IMR-90 (cell line): ENCODE data around the gene ACOT7. TPM values are rescaled to one million over a fixed set of nuclear protein-coding genes. Genes with fewer than 3 reads are reported as not detected.
A peak's percentile ranks its signal among the peaks of the same experiment; 100 is the strongest.

ENCODE experiments used
- ATAC-seq: fragments of 200-7000 bp; cut with Tn5 transposase; 2 replicates; pipeline ENCODE4 v1.9.1; 2020; ENCODE audit warnings: low read depth, mild to moderate bottlenecking, moderate library complexity
- BruUV-seq: library from RNA; stranded (reverse); fragments of 400-500 nt; replicated peaks from 2 replicates; lab custom pipeline; 2021; lab: Mats Ljungman, UMichigan
- CTCF ChIA-PET: fragments of 300-600 bp; formaldehyde crosslinking; extraction: SDS; loops from one replicate; lab custom pipeline; 2021; ENCODE audit warnings: antibody characterized with exemption; lab: Yijun Ruan, JAX
- POLR2A ChIA-PET: fragments of 300-600 bp; sonication (Branson Sonifier 250); formaldehyde crosslinking; loops from one replicate; lab custom pipeline; 2022; ENCODE audit warnings: antibody characterized with exemption; ENCODE audit not compliant: unreplicated experiment; lab: Charles Lee
- DNase-seq: peaks from one replicate; pipeline ENCODE4 v3.0.0; 2013
- H2AFZ ChIP-seq: replicated peaks from 2 replicates; pipeline ENCODE3; 2013; ENCODE audit warnings: low read length, mild to moderate bottlenecking; ENCODE audit not compliant: poor library complexity
- H2AK5ac ChIP-seq: 2 replicates; pipeline ENCODE4 v1.6.1; 2013; ENCODE audit warnings: low read depth, low read length, inconsistent platforms
- H2AK9ac ChIP-seq: replicated peaks from 2 replicates; pipeline ENCODE3; 2013; ENCODE audit warnings: mild to moderate bottlenecking, low read depth, low read length, moderate library complexity; ENCODE audit not compliant: poor library complexity
- H2BK120ac ChIP-seq: 2 replicates; pipeline ENCODE4 v1.6.1; 2013; ENCODE audit warnings: low read depth, low read length, inconsistent platforms
- H2BK15ac ChIP-seq: 3 replicates; pipeline ENCODE4 v1.6.1; 2013; ENCODE audit warnings: low read depth, low read length, inconsistent platforms
- H2BK20ac ChIP-seq: 2 replicates; pipeline ENCODE4 v1.6.1; 2013; ENCODE audit warnings: low read depth, mild to moderate bottlenecking, inconsistent platforms, low read length, moderate library complexity
- H2BK5ac ChIP-seq: 2 replicates; pipeline ENCODE4 v1.6.1; 2013; ENCODE audit warnings: mild to moderate bottlenecking, low read depth, low read length, inconsistent platforms; ENCODE audit not compliant: poor library complexity, severe bottlenecking
- H3K14ac ChIP-seq: replicated peaks from 2 replicates; pipeline ENCODE4 v1.6.1; 2013; ENCODE audit warnings: low read depth, low read length, inconsistent platforms
- H3K18ac ChIP-seq: 2 replicates; pipeline ENCODE4 v1.6.1; 2013; ENCODE audit warnings: low read depth, low read length, control low read depth
- H3K23ac ChIP-seq: 2 replicates; pipeline ENCODE4 v1.6.1; 2013; ENCODE audit warnings: low read depth, low read length, inconsistent platforms
- H3K27ac ChIP-seq: 2 replicates; pipeline ENCODE4 v1.5.1; 2013; ENCODE audit warnings: mild to moderate bottlenecking, control low read depth, low read length; ENCODE audit not compliant: insufficient read depth
- H3K27me3 ChIP-seq: 2 replicates; pipeline ENCODE4 v1.6.1; 2013; ENCODE audit warnings: low read length; ENCODE audit not compliant: control insufficient read depth, insufficient read depth
- H3K36me3 ChIP-seq: 2 replicates; pipeline ENCODE4 v1.6.1; 2013; ENCODE audit warnings: low read length, mixed read lengths; ENCODE audit not compliant: control insufficient read depth, insufficient read depth
- H3K4ac ChIP-seq: 2 replicates; pipeline ENCODE4 v1.6.1; 2013; ENCODE audit warnings: low read depth, low read length, inconsistent platforms
- H3K4me1 ChIP-seq: 2 replicates; pipeline ENCODE4 v1.6.1; 2013; ENCODE audit warnings: low read length, mixed read lengths; ENCODE audit not compliant: control insufficient read depth, insufficient read depth
- H3K4me2 ChIP-seq: 2 replicates; pipeline ENCODE4 v1.6.1; 2013; ENCODE audit warnings: low read depth, mild to moderate bottlenecking, control low read depth, low read length, moderate library complexity
- H3K4me3 ChIP-seq: 2 replicates; pipeline ENCODE4 v1.5.1; 2013; ENCODE audit warnings: low read depth, mild to moderate bottlenecking, control low read depth, low read length, moderate library complexity; ENCODE audit not compliant: insufficient read depth
- H3K56ac ChIP-seq: 2 replicates; pipeline ENCODE4 v1.6.1; 2013; ENCODE audit warnings: low read length, inconsistent platforms; ENCODE audit not compliant: insufficient read depth; ENCODE audit errors: extremely low read depth
- H3K79me1 ChIP-seq, 2 experiments: 2 replicates each; pipeline ENCODE4 v1.6.1; 2013; ENCODE audit warnings: low read length in 2 of 2, inconsistent platforms in 1 of 2, low read depth in 1 of 2
- H3K9ac ChIP-seq: 2 replicates; pipeline ENCODE4 v1.6.1; 2013; ENCODE audit warnings: low read depth, low read length, control low read depth
- H3K9me1 ChIP-seq: 2 replicates; pipeline ENCODE4 v1.6.1; 2013; ENCODE audit warnings: low read length, inconsistent platforms; ENCODE audit not compliant: insufficient read depth
- H3K9me3 ChIP-seq: 2 replicates; pipeline ENCODE4 v1.6.1; 2013; ENCODE audit warnings: low read length; ENCODE audit not compliant: control insufficient read depth, insufficient read depth
- H4K20me1 ChIP-seq: 2 replicates; pipeline ENCODE4 v1.6.1; 2013; ENCODE audit warnings: low read length, inconsistent platforms; ENCODE audit not compliant: insufficient read depth
- H4K5ac ChIP-seq: 2 replicates; pipeline ENCODE4 v1.6.1; 2013; ENCODE audit warnings: mild to moderate bottlenecking, low read depth, low read length, control low read depth
- H4K8ac ChIP-seq, 2 experiments: 2 replicates each; pipeline ENCODE4 v1.6.1; 2013; ENCODE audit warnings: low read depth in 2 of 2, low read length in 2 of 2, control low read depth in 1 of 2, inconsistent platforms in 1 of 2
- H4K91ac ChIP-seq: 2 replicates; pipeline ENCODE4 v1.6.1; 2013; ENCODE audit warnings: low read depth, low read length, inconsistent platforms; ENCODE audit not compliant: insufficient read depth
- BHLHE40 ChIP-seq: fragments of 150-350 bp; IDR thresholded peaks from 2 replicates; pipeline ENCODE4 v1.6.1; 2016; ENCODE audit warnings: mild to moderate bottlenecking, low read depth, low read length
- WGBS, 2 experiments: methylation state at CpG; one replicate each; pipeline versions ENCODE4 v1.1.5 to v1.1.7; 2013; ENCODE audit warnings: missing lambda C conversion rate in 2 of 2; ENCODE audit not compliant: insufficient read length in 1 of 2; ENCODE audit errors: extremely low coverage in 2 of 2; 5-methylcytosine and 5-hydroxymethylcytosine counted together
- dilution Hi-C: fragments of 300-500 bp; cut with HindIII; formaldehyde crosslinking; loops from one replicate; pipeline ENCODE4 v1.14.3; 2018; ENCODE audit warnings: low sequenced_read_pairs; ENCODE audit not compliant: unreplicated experiment
- in situ Hi-C: fragments of 300-500 bp; cut with MboI; formaldehyde crosslinking; loops from 3 replicates; pipeline ENCODE4 v1.14.3; 2019; ENCODE audit warnings: low sequenced_read_pairs, inconsistent platforms, mixed read lengths
- intact Hi-C: fragments of 100-400 bp; cut with micrococcal nuclease; formaldehyde crosslinking; loops from 2 replicates; pipeline ENCODE4 v1.10.0; 2022
- polyA plus RNA-seq, 3 experiments: library from polyadenylated mRNA; depleted of rRNA; stranded (reverse); fragments of >200 nt; gene quantifications; 2 replicates each; pipeline ENCODE4 v1.2.3, GENCODE V29; 2012; ENCODE audit warnings: low replicate concordance in 1 of 3
- total RNA-seq: library from RNA; depleted of rRNA; stranded (reverse); fragments of >200 nt; gene quantifications from 2 replicates; pipeline ENCODE4 v1.2.3, GENCODE V29; 2012

ACOT7 gene
- total and polyA plus RNA-seq, 2 of the 4 experiments (the other 2 are of a cell fraction): 51.6 to 242 TPM

DNA sequence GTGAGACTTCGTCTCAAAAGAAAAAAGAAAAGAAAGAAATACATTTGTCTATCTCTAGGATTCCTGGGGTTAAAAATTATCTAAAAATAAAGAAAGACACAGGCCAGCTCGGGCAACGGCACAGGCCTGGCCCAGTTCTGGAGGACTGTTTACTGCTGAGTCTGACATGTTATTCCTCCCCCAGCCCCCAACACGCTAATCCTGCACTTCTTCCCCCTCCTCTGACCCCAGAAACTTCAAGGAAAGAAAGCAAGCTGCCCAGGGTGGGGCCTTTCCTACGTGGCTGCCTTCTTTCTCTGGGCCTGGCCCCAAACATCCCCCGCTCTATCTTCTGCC, 40.0 kb downstream of the ACOT7 start:
- H3K56ac ChIP-seq: no peak overlapping the region
- no peak overlapping the region for H2BK5ac ChIP-seq
- no peak overlapping the region for H3K27ac ChIP-seq
- 0 out of 2 replicates have a peak overlapping the region, but pooled peaks have one; percentile 51 for H3K18ac ChIP-seq
- BruUV-seq: no TSS peak
- no peak for TF ChIP-seq BHLHE40
- no peak overlapping the region for H2BK15ac ChIP-seq
- no peaks in the 10 kb centered on the region for H3K36me3 ChIP-seq
- H3K4ac ChIP-seq: no peak overlapping the region
- H3K79me1 ChIP-seq: peaks cover 20 to 42% of the 10 kb centered on the region in 2 experiments
- no peak overlapping the region for H3K23ac ChIP-seq
- H3K27me3 ChIP-seq: no peaks in the 10 kb centered on the region
- peaks cover 10% of the 10 kb centered on the region for H3K9me1 ChIP-seq
- H3K14ac ChIP-seq: no peak overlapping the region
- H4K8ac ChIP-seq: no peak overlapping the region; a peak in 1 of 4 replicates
- intact Hi-C loops (no loop called here), in situ Hi-C loops (no loop called here), dilution Hi-C loops (no loop called here)
- peak overlapping the region; percentile 2 for H2AFZ ChIP-seq
- peaks cover 12% of the 10 kb centered on the region for H3K4me1 ChIP-seq
- H2BK20ac ChIP-seq: no peak overlapping the region
- POLR2A ChIA-PET: no interaction called here
- peak overlapping the region; percentile 6 for H2AK9ac ChIP-seq
- no peak overlapping the region for H2AK5ac ChIP-seq
- H3K4me3 ChIP-seq: no peak overlapping the region
- 0 out of 2 replicates have a peak, but pooled peaks have one; percentile 13 for ATAC-seq
- no peak overlapping the region for H2BK120ac ChIP-seq
- peaks cover 4% of the 10 kb centered on the region; the same call in 1 of the 2 replicates for H4K20me1 ChIP-seq
- DNase-seq: no peak
- no peak overlapping the region; the same call in 1 of the 2 replicates for H4K91ac ChIP-seq
- H3K4me2 ChIP-seq: no peak overlapping the region
- H3K9ac ChIP-seq: peak overlapping the region; percentile 49; the same call in 1 of the 2 replicates
- WGBS, 2 experiments: 53% methylated on average over 5 of the region's 6 CpGs; no CpG with 5 or more reads in 1 of the 2 experiments
- CTCF ChIA-PET: no interaction called here
- H3K9me3 ChIP-seq: no peaks in the 10 kb centered on the region
- peak overlapping the region; percentile 64; the same call in 1 of the 2 replicates for H4K5ac ChIP-seq
